Activated T-cell treated with anti-CD3 and anti-CD28 coated beads for 48 hours (primary cell): ENCODE measurements around the gene NAGLU.

Experiments
- DNase-seq: peaks from one replicate; pipeline ENCODE4 v3.0.0-alpha.2; 2020; ENCODE audit warnings: low read depth

The NAGLU gene

GRCh38 chr17:42536048-42536371 lies at the start of gene NAGLU:
TSS of gene NAGLU (plus strand) at chr17:42536241. CDS start at chr17:42536273, 32 bp downstream.
- peak; percentile 87 for DNase-seq

DNA sequence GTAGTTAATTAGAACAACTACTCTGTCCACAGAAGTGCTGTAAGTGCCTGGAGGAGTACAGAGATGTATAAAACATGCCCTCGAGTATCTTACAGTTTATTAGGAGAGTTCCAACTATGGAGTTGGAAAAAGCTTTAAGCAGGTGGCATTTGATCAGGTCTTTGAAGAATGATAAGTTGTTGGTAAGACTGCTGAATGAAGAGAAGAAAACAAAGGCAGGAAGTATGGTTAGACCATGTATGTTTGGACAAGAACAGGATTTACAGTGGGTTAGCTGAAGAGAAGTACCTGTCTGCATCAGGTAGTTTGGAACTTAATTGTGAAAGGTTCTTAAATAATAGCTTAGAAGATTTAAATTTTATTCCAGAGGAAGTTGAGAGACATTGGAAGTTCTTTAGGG lies 48.0 kb upstream of the NAGLU start:
- DNase-seq = no peak

DNA sequence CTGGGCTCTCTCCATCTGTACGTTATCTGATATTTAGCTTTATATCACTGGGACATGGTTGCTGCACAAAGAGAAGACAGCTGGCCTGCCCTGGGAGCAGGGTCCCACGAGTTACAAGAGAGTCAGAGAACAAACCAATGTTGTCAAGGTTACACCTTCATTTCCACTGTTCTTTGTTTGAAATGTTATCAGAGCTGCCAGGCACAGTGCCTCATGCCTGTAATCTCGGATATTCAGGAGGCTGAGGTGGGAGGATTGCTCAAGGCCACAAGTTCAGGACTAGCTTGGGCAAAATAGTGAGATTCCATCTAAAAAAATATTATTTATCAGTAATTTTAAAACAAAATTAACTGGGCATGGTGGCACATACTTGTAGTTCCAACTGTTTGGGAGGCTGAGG lies 42.7 kb upstream of the NAGLU start:
- no peak for DNase-seq

DNA sequence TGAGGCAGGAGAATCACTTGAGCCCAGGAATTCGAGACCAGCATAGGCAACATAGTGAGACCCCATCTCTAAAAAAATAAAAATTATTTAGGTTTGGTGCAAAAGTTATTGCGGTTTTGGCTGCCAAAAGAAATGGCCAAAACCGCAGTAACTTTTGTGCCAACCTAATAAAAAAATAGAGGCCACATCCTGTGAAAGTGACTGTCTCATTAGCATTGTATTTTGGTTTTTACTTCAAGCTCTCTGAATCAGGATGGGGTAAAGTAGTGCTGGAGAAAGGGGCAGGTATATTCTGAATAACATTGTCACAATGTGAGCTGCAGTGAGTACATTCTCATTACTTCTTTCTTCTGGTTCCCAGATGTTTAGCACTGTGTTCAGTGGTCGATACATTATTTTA lies 41.4 kb upstream of the NAGLU start:
- no peak for DNase-seq

DNA sequence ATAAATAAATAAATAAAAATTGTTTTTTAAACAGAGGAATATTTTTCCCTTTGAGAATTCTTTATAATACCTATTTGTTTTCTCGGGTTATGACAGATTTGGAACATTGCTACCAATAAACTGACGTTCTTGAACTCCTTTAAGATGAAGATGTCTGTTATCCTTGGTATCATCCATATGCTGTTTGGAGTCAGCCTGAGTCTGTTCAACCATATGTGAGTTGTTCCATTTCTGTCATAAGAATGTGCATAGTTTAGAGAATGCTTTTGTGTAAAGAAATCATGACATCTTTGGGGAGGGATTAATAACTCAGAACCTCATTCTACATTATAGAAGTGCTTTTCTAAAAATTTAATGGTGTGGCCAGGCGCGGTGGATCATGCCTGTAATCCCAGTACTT lies 37.2 kb upstream of the NAGLU start:
- DNase-seq = no peak

DNA sequence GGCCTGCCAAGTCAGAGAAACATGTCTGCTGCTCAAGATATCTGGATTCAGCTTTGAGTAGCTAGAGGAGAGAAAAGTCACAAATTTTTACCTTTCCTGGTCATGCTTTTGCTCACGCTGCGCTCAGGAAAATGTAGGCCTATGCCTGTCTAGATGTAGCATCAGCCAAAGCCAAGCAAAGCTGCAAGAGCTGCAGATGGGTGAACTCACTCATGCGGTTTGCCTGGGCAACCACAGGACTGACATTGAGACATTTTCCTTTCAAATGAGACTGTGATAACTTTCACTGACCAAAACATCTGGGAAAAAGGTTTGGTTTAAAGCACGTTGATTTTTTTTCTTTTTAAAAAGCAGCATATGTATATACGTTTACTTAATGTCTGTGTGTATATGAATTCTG lies 34.0 kb upstream of the NAGLU start:
- no peak for DNase-seq

GRCh38 chr17:42502926-42503325 lies 33.1 kb upstream of the NAGLU start:
- no peak for DNase-seq

- no peak for DNase-seq
Measured at GRCh38 chr17:42507671-42508070, 28.4 kb upstream of the NAGLU start.

GRCh38 chr17:42508426-42509165 lies 27.4 kb upstream of the NAGLU start:
- DNase-seq = no peak

DNA sequence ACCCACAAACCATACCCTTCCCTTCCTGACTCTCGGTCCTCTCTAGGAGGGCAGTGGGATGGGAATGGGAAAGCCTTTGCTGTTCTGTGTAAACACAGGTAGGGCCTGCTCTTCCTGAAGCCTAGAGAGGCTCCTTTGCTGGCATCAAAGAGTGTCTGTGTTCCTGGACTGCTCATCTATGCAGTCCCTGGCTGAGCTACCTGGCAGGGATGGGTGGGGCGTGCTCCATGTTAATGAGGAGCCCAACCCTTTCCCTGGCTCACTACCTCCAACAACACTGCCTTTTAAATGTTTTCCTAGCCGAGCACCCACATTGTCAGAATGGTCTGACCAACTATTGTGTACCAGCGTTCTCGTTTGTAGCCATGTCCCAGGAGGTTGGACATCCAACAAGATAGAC lies 26.6 kb upstream of the NAGLU start:
- no peak for DNase-seq

DNA sequence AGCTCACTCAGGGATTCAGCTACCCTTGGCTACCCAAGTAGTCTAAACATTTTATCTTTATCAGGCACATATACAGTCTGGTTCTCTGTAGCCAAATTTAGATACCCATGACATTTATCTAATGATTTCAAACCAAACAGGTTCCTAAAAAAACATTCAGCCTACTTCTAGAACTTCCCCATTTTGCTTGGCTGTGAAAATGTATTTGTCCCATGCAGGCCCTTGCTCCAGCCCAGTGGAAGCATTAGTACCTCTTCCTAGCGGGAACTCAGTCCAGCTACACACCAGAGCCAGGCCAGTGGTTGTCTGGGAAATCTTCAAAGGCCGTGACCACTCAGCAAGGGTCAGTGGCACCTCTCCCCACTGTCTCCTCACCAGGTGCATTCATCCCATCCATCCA lies 26.2 kb upstream of the NAGLU start:
- no peak for DNase-seq

- DNase-seq = no peak
Measured at GRCh38 chr17:42512246-42512645, 23.8 kb upstream of the NAGLU start.

GRCh38 chr17:42512733-42513251 lies 23.2 kb upstream of the NAGLU start:
- DNase-seq = no peak

GRCh38 chr17:42513686-42514085 lies 22.4 kb upstream of the NAGLU start:
- no peak for DNase-seq

GRCh38 chr17:42514279-42514678 lies 21.8 kb upstream of the NAGLU start:
- no peak for DNase-seq

DNA sequence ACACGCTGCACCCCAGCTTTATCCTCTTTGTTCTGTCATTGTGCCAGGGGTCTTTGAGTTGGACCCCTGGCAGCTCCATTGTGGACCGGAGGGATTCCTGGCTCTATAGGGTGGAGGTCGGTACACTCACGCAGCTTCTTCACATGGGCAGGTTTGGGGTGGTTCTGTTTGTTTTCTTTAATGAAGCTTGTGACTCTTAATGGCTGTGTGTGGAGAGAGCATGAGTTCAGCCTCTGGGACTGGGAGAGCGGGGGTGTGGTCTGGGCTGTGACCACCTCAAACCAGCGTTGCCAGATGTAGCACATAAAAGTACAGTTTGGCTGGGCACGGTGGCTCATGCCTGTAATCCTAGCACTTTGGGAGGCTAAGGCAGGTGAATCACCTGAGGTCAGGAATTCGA lies 21.2 kb upstream of the NAGLU start:
- DNase-seq = no peak

DNA sequence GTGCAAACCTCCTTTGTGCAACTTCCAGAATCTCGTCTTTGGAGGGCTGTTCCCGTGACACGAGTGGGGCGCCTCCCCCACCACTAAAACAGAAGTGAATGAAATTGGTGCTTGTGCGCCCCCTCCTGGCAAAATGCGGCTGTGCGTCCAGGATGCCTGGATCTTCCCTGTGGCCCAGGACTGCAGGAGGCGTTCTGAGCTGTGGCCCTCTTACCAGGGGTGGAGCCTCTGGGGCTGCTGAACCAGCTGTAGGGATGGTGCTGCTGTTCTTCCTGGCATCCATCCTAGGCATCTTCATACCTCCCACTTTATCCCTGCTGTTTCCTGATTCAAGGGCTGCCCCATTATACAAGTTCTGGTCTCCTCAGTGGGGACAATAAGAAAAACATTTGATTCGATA lies 18.5 kb upstream of the NAGLU start:
- DNase-seq = peak; percentile 70

DNA sequence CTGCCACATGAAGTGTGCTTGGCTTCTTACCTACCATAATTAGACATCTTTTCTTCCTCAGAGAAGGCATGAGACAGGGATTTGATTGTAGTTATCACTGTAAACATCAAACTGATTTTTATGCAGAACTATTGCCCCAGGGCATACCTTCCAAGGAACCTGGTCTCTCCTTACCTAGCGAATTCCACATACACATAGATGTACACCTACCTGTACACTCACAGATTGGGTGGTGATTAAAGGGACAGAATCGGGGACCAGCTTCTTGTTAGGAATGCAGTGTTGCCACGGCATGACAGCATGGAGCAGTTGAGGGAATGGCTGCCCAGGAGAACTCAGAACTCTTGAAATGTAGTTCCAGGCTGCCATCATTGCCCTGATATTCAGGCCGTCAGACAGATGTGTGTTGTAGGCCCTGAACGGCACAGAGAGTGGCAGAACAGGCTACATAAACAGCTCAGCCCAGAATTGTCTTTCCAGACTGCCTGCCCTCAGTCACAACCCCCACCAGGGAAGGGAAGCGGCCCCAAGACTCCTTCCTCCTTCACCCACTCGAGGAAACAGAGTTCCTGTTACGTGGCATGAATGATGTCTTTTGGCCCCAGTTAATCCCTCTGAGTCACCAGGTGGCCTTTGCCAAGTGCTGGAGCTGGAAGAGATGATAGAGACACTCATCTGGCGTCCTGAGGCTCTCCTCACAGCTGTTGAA lies 17.8 kb upstream of the NAGLU start:
- DNase-seq = no peak

- DNase-seq = no peak
Measured at GRCh38 chr17:42518755-42519545, 17.1 kb upstream of the NAGLU start.

DNA sequence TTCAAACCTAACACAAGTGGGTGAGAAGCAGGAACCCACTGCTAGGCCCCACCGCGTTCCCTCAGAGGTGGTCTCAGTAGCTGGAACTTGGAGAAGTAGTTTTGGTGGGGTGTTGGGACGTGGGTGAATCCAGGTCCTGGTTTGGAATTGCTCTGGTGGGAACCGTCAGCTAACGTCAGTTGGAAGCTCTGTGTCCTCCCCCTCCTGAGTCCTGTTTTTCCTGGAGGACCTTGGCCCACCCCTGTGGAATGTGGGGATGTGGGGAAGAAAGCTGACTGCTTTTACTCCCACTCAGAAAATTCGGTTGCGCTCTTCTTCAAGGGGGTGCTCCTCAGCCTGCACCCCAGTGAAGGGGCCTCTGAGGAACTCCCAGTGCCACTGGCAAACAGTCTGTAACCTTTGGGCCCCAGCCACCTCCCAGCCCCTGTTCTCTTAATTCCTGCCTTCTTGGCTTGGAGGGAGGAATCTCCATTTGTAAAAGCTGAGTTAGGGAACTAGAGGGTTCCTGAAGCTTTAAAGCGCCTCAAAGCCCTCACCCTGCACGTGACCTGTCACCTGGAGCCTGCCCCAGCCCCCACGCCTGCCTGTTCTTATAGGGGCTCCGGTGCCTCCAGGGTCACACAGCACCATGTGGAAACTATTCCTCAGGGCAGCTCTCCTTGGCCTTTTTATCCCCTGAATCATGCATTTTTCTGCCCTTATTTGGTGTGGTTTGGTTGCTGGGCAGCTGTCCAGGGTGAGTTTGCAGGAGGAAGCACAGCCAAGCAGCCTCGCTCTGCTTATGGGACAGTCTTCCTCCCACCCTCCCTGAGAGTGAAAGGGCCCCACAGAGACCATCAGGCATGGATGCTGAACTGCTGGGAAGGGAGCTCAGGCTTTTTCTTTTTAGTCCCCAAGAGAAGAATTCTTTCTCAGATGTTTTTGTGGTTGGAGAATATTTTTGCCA lies 16.2 kb upstream of the NAGLU start:
- DNase-seq = no peak

DNA sequence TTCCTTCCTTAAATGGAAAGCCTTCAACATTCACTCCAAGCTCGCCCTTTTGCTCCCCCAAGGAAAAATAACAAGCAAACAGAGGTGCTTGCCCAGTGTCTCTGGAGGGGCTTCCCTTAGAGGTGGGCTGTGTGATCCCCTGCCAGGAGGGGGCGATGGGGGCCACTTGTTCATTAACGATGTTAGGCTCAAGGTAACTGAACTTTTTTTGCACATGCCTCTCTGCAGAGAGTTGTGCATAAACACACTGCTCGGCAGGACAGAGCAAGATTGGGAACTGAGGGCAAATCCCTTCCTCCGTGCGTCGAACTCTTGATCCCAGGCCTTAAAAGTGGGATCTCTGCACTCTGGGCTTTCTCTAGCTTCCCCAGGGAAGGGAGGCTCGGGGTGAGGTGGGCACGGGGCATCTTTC lies 15.5 kb upstream of the NAGLU start:
- DNase-seq = no peak

DNA sequence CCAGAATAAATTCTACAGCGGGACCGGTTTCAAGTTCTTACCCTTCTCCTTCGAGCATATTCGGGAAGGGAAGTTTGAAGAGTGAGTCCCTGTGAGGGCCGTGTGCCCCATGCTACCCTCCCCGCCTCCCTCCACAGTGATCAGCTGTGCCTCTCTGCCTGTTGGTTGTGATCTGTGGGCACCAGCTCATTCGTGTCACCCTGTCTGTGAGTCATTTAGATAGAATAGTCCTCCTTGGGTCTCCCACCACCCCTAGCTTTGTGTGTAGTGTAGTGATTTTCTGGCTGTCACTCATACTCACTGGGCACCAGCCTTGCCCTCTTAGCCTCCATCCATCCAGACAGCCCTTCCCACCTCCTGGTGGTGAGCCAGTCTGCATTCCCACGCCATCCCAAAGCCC lies 15.0 kb upstream of the NAGLU start:
- no peak for DNase-seq
